Measurements from ENCODE around the gene ITPR2. TPM values are rescaled to one million over a fixed set of nuclear protein-coding genes. Genes with fewer than 3 reads are reported as not detected.
"Not testable (repeated sequence)": the region's sequence is repeated elsewhere in the genome, so short reads cannot be mapped to it uniquely, and the experiment has no call there.

ITPR2 gene
- total RNA-seq, 1 experiment from 2014 or later = 4.9 TPM

DNA sequence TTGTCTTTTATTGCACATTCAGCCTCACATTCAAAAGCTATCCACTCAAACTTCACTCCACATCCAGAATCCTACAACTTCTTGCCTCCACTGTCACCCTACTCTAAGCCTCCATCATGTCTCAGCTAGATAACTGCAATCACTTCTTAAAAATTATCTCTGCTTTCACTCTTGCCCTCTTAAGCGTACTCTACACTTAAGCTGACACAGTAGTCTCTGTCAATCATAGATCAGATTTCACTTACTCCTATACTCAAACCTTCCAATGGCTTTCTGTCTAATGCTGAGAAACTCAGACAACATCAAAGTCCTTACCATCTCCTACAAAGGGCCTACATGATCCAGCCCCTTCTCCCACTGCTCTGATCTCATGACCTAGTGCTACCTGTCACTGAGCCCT is 304.1 kb downstream of the ITPR2 start:
- no peak for DNase-seq (ENCODE audit: low read depth)

DNA sequence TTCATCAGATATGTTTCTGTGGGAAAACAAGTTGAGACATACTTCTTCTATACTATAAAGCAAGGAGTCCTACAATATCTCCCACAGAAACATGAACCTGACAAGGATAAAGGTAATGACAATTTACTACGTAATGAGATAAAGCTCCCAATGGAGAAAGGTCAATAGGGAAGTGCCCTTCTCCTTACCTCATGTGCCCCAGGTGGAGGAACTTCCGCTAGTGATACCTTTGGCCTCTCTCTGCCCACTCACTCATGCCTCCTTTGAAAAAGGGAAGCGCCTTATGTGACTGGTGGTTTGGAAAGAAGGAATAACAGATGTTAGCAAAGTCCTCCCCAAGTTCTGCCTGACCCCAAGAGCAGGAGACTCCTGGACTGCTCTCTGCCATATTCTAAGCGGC is 305.3 kb downstream of the ITPR2 start:
- no peak for DNase-seq (ENCODE audit: low read depth)

DNA sequence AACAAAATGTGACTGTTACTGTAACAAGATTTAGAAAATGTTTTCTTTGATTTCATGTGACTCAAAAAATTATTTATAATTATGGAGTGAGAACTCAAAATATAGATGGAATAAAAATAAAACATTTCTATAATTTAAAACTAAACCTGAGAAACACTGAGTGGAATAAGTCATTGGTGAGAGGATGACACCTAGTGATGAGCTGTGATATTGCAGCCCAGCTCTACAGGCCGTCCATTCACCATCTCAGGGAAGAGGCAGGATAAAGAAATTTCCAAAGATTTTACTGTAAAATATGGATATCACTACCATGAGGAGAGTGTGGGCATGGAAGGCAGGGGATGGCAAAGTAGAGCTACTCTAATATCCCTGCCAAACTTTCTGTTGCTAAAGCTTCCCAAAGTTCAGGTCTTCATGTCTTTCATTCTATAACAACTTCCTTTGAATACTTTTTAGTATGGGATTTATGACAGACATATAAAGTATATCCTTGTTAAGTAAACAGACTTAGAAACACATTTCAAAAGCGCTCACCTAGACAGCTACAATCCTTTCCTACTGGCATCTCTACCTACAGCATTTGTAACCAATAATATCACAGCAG is 308.0 kb downstream of the ITPR2 start:
- peak; percentile 53 for DNase-seq (ENCODE audit: low read depth)

DNA sequence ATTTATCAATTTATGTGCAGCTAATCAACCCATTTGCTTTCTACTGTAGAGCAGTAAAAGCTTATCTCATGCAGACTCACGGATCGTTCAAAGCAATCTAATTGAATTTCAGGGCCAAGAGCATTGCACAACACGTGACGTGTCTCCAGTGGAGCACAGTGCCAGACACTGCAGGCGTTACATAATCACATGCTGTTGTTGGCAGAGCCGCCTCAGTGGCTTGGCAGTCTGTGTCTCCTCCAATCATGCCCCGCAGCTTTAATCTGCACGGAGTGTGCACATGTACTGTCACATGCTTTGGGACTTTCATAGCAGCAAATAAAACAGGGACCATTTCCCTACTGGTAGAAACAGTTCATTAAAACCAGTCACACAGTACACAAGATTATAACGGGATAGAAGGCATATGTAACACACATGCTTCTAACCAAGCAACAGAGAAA is 309.3 kb downstream of the ITPR2 start:
- DNase-seq (ENCODE audit: low read depth) = no peak

DNA sequence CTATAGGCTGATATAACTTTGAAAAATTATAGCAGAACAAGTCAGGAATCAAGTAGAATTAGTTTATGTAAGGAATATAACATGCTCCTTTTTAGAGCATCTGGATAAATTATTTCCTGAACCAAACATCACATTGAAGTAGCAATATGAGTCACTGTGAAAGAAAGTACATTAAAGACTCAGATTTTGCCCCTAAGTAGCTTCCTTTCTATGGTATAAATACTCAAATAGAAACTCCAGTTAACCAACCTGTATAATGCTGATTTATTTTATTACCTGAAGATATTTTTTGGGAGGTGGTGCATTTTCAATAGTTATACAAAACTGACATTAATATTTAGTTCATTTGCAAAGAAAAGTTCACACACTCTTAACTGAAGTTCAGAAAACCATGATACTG is 312.1 kb downstream of the ITPR2 start:
- no peak for DNase-seq (ENCODE audit: low read depth)

DNA sequence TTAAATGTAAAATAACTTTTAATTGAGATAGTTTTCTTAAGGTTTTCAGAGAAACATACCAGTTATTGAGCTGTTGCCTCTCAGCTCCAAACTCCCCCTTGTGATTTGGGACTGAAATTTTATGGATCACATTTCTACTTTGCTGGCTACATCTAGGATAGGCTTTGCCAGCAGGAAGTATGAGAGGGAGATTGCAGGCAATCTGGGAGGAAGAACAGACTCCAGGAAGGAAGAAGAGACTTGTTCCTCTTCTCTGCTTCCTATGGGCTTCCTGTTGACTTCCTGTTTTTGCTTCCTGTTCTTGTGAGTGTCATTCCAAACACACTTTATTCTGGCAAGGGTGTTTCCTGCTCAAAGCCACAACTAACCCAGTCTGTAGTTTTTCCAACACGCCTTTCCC is 312.9 kb downstream of the ITPR2 start:
- no peak for DNase-seq (ENCODE audit: low read depth)

DNA sequence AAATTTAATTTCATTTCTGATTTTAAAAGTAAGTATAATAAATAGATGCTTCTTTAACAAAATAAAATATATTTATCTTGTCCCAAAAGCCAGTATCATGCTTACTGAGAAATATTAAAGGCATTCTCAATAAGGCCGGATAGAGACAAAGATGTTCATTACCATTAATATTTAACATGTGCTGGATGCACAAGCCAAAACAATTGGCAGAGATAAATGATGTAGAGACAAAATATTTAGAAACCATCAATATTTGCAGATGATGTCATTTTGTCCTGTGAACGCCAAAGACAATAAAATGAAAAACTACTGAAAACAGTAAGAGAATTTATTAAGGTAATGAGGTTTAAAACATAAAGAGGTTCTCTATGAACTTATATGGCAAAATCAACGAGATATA is 313.5 kb downstream of the ITPR2 start:
- no peak for DNase-seq (ENCODE audit: low read depth)

DNA sequence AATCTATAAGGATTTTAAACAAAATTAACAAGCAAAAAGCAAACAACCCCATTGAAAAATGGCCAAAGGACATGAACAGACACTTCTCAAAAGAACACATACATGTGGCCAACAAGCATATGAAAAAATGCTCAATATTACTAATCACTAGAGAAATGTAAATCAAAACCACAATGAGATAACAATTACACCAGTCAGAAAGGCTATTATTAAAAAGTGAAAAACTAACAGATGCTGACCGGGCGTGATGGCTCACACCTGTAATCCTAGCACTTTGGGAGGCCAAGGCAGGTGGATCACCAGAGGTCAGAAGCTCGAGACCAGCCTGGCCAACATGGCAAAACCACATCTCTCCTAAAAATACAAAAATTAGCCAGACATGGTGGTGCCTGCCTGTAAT is 315.7 kb downstream of the ITPR2 start:
- not testable (repeated sequence) for DNase-seq (ENCODE audit: low read depth)

DNA sequence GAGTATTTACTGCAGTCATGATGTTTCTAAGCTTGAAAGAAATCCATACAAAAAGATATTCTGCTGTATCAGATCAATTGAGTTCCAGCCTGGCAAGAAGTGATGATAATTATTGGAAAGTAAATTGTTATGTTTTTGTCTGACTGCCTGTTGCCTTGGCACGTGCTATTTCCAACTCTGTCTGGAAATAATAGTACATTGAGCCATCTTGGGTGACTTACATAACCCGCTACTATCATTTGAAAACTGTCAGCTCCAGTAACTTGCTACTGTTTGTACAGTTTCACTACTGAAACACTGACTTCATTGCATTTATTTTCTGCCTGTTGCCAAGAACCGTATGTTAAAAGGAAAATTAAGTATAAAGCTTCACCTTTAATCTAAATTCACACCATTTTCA is 318.6 kb downstream of the ITPR2 start:
- no peak for DNase-seq (ENCODE audit: low read depth)

DNA sequence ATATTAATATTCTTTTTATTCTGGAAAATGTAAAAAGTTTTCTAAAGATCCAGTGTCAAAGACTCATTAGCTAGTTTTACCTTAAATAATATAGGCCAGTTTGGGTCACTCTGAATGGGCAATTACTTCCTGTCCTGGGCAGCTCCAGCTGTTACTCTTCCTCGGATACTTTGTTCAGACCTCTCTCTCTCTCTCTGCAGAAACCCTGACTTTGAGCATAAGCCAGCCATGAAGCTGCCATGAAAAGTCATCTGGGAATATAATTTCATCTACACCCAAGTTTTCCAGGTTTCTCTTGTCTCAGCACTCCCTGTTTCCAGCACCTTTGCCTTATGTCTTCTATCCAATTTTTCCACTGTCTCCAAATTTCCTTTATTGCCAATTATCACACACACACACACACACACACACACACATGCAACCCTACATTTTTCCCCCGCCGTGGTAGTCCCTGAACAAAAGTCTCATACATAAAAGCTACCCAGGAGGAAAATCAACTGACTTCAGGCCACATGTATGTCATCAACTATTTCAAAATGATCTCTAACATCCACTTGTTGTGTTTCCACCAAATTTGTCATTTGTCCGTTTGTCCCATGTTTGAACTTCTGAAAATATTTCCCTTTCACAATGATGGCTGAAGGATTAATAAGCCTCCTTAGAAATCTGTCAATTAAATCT is 319.5 kb downstream of the ITPR2 start:
- no peak for DNase-seq (ENCODE audit: low read depth)

DNA sequence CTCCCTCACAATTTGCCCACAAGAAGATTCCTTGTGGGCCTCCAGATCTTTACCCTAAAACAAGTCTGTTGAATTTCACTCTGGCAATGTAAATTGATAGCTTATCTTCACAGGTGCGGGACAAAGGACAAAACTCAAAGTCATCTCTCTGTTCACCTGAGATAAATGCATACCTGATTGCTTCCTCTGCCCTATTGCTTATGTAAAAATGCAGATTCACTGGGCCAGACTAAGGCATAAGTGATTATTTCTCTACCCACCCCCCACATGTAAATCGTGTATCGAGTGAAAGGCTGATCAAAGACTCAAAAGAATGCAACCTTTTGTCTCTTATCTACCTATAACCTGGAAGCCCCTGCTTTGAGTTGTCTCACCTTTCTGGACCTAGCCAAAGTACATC is 320.8 kb downstream of the ITPR2 start:
- no peak for DNase-seq (ENCODE audit: low read depth)

DNA sequence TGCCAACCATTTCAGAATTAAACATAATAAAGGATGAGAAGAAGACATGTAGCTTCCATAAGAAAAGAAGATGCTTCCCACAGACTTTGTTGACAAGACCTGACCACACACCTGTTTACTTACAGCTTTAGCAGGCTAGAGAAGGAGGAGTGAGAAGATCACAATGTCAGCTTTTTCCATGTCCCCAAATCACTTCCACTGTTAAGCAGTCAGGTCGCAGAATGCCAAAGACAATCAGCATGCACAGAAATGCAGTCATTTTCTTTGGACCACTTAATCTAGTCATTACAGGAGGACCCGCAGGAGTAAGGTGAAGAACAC is 322.7 kb downstream of the ITPR2 start:
- DNase-seq (ENCODE audit: low read depth) = no peak

DNA sequence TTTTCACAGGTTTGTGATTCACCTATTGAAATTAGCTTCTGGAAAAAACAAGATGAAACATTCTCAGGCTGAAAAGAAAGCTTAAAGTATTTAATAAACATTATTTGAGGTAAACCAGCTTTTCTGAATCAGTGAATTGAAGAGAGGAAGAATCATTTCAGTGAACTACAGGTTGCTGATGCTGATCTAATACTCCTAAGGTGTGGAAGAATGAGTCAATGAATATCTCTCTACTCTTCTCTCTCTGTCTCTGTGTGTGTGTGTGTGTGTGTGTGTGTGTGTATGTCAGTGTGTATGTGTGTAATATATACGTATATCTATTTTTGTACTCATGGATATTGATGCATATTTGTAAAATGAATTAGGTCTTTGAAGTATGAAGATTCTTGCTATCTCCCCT is 325.4 kb downstream of the ITPR2 start:
- no peak for DNase-seq (ENCODE audit: low read depth)

DNA sequence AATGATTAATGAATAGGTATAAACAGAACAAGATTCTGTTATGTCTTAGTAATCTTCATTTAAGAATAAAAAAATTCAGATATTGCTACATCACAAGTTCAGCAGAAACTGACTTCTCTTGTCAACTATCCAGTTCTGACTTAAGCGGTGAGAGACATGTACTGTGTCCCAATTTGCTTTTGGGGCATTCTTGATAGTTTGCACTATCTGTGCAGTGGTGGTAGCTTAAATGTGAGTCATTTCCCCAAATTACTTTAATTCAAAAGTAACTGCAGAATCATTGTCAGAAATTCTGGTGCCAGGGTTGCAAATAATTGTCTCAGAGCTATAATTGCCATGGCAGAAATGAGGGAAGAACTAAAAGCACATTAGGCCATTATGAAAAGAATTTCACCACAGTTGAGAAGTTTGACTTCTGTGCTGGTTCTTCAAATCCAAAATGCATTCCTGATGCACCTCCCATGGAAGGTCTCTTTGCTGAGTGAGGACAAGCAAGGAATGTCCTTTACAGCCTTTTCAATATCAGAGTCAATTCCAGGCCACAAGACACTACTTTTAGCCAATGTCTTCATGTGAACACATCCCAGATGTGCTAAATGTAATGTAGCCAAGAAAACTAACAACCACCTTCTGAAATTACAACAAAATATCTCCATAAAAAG is 332.9 kb downstream of the ITPR2 start:
- DNase-seq (ENCODE audit: low read depth) = no peak

DNA sequence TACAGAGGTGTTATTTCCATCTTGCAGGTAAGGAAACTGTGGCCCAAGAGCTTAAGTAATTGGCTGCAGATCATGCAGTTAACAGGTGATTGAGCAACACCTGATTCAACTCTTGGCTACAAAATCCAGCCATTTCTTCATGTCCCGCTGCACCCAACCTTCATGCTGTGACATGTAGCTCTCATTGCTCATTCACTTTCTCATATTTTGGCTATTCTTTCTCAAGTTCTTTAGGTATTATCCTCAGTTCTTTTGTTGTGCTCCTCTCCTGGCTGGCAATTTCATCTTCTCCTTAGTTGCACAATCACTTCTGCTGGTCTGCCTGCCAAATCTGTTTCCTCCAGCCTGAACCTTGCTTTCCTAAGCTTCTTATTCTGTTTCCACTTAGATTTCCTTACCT is 336.8 kb downstream of the ITPR2 start:
- no peak for DNase-seq (ENCODE audit: low read depth)

DNA sequence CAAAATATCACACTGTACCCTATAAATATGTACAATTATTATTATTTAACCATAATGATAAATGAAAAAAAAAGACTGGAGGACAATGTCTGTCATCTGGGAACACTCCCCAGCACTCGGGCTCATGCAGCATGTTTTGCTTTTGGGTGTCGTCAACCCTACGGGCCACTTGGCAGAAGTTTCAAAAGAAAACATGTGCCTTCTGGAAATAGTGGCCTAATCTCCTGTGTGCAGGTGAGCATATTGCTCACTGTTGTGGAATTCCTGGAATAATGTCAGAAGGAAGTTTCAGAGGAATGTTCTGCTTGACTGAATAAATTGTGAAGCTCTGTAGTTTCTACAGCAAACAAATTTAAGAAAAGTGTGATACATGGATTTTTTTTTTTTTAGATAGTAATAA is 339.3 kb downstream of the ITPR2 start:
- DNase-seq (ENCODE audit: low read depth) = no peak

DNA sequence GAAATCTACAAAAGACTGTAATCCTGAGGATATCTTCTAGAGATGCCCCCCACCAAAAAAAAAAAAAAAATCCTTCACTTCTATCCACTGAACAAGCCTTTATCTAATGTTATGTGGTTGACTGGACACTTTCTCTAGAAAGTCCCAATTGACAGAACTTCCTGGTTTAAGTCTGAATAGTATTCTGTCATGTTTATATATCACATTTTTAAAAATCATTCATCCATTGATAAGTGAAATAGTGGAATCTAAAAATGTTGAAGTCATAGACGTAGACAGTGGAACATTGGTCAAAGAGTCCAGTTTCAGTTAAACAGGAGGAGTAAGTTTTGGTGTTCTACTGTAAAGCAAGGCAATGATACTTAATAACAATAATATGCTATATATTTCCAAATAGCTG is 340.6 kb downstream of the ITPR2 start:
- DNase-seq (ENCODE audit: low read depth) = no peak

DNA sequence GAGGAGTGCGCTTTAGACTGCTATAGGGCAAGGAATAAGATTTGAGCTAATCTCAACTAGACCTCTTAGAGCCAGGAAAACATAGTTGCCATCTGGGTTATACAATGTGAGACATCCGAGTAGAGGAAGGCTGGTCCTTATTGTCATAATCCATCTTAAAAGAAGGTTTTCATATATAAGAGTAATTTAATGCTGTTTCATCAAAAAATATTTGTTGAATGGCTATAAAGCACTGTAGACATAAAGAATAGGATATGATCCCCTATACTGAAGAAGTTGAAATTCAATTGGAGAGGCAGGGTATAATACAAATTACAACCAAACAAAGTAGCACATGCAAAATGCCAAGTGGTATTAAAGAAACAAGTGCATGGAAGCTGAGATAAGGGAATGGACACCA is 343.1 kb downstream of the ITPR2 start:
- no peak for DNase-seq (ENCODE audit: low read depth)

DNA sequence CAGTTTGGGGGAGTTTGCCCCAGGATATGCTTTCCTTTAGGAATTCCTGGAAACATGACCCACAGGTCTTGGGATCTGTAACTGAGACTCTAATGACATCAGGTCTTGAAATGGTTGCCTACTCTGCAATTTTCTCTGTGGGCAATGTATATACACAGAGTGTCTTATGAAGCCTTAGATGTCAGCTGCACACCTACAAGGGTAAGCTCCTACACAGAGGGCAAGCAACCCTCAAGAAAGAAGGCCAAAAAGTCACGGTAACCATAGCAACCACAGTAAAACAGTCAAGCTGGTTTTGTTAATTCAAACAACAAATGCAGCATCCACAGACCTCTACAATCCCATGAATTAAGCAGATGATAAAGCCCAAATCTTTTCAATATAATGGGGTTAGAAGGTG is 344.6 kb downstream of the ITPR2 start:
- DNase-seq (ENCODE audit: low read depth) = no peak

DNA sequence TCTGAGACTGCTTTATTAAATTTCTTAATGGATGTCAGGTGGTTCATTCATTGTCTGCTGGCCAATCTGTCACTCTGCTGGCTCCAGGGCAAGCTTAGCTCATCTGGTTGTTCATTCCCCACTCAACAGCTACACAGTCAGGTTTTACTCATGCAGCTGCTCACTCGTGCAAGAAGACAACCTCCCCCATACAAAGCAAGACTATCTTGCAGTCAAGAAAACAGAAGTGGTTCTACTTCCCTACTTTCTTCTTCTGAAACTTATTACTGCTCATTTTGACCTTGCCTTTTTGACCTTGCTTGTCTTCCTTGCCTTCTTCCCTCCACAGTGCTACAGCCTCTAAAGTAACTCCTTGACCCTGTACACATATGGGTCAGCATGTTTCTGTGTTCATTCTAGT is 359.7 kb downstream of the ITPR2 start:
- DNase-seq (ENCODE audit: low read depth) = peak; percentile 6

DNA sequence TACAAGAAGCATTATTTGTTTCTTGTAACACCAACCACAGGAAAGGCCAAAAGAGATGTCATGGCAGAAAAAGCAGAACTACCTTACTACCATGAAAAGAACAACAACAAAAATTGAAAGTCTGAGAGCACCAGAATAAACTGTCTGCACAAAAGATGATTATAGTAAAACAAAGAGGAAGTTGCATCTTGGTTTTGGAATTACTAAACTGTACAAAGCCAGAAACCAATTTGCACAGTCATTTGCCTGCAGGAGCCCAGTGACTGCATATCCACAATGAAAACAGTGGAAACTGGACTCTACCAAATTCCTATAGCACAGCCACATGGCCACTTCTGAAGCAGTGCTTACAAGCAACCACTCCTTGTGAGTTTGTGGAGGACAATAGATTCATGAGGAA is 361.4 kb downstream of the ITPR2 start:
- no peak for DNase-seq (ENCODE audit: low read depth)

DNA sequence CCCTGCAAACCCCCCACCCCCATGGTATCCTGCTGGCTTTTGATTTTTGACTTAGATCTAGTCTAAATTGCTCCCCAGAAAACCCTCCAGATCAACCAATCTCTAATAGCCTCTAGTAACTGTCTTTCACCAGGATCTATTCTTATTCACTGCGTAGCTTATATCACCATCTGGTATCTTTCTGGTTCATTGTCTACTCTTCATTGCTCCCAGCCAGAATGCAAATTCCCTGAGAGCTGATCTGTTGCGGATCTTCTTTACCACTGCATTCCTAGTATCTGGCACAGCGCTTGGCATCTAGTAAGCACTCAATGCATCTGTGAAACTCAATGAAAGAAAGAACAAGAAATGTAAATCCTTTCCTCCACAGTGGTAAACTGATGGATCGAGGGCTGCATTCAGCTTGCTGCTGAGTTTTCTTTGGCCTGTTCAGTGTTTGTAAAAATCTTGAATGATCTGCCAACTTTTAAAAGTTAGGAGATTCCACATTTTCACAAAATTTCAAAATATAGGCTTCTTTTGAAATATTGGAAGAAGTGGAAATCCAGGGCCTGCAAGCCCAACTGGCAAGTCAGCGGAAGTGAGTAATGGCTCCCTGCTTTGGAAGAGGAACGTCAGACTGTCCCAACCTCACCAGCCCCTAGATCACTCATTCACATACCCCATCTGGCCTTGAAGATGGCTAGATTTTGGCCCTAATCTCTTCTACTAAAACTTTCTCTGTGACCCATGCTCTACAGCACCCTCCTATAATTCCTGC is 363.4 kb downstream of the ITPR2 start:
- no peak for DNase-seq (ENCODE audit: low read depth)
